OCI-LY7 (cell line): Measurements from ENCODE around the gene POLR2L. TPM values are rescaled to one million over a fixed set of nuclear protein-coding genes. Genes with fewer than 3 reads are reported as not detected.

Experiments used
- BruUV-seq: library from RNA; stranded (reverse); fragments of 400-500 nt; replicated peaks from 2 replicates; lab custom pipeline; 2021; lab: Mats Ljungman, UMichigan
- CTCF ChIA-PET: fragments of 300-600 bp; sonication (Branson Sonifier 250); formaldehyde crosslinking; loops from one replicate; lab custom pipeline; 2022; ENCODE audit warnings: antibody characterized with exemption; ENCODE audit not compliant: unreplicated experiment; lab: Charles Lee
- POLR2A ChIA-PET: fragments of 300-600 bp; sonication (Branson Sonifier 250); formaldehyde crosslinking; loops from one replicate; lab custom pipeline; 2022; ENCODE audit warnings: antibody characterized with exemption; lab: Charles Lee
- DNase-seq: peaks from one replicate; pipeline ENCODE4 v3.0.0-alpha.2; 2015; ENCODE audit warnings: low spot score
- H2AFZ ChIP-seq: fragments of 200-600 bp; sonication (generic), shearing (Covaris generic); 2 replicates; pipeline ENCODE4 v1.6.1; 2014; ENCODE audit warnings: mild to moderate bottlenecking, antibody characterized with exemption, low read length, moderate library complexity
- H3K27ac ChIP-seq: fragments of 200-600 bp; sonication (generic); 2 replicates; pipeline ENCODE4 v1.5.1; 2014; ENCODE audit warnings: mixed run types, low read depth, mild to moderate bottlenecking, moderate library complexity, low read length, inconsistent platforms; ENCODE audit not compliant: poor library complexity, severe bottlenecking
- H3K36me3 ChIP-seq: fragments of 200-600 bp; sonication (generic); 2 replicates; pipeline ENCODE4 v1.6.1; 2014; ENCODE audit warnings: mild to moderate bottlenecking, antibody characterized with exemption, low read length, moderate library complexity, mixed read lengths; ENCODE audit not compliant: insufficient read depth
- H3K4me1 ChIP-seq: fragments of 200-600 bp; sonication (generic); 2 replicates; pipeline ENCODE4 v1.5.1; 2014; ENCODE audit warnings: mild to moderate bottlenecking, low read length; ENCODE audit not compliant: insufficient read depth, poor library complexity, severe bottlenecking
- H3K4me2 ChIP-seq: fragments of 200-600 bp; sonication (generic); 2 replicates; pipeline ENCODE4 v1.6.1; 2014; ENCODE audit warnings: mild to moderate bottlenecking, low read length
- H3K4me3 ChIP-seq: fragments of 200-600 bp; sonication (generic); 2 replicates; pipeline ENCODE4 v1.5.1; 2014; ENCODE audit warnings: mild to moderate bottlenecking, low read depth, low read length; ENCODE audit not compliant: poor library complexity, severe bottlenecking
- H3K79me2 ChIP-seq: fragments of 200-600 bp; sonication (generic); 2 replicates; pipeline ENCODE4 v1.6.1; 2016; ENCODE audit warnings: low read depth, mild to moderate bottlenecking, low read length, moderate library complexity, mixed read lengths; ENCODE audit not compliant: insufficient read depth
- H3K9me2 ChIP-seq: fragments of 200-600 bp; sonication (generic); 2 replicates; pipeline ENCODE4 v1.6.1; 2016; ENCODE audit warnings: mild to moderate bottlenecking, low read length, mixed read lengths; ENCODE audit not compliant: insufficient read depth
- H3K9me3 ChIP-seq: fragments of 200-600 bp; sonication (generic); 2 replicates; pipeline ENCODE4 v1.6.1; 2014; ENCODE audit warnings: mild to moderate bottlenecking, mixed run types, low read length, mixed read lengths
- H4K20me1 ChIP-seq: fragments of 200-600 bp; sonication (generic); 2 replicates; pipeline ENCODE4 v1.6.1; 2014; ENCODE audit warnings: mild to moderate bottlenecking, antibody characterized with exemption, low read length, moderate library complexity, mixed read lengths; ENCODE audit not compliant: insufficient read depth
- EZH2phosphoT487 ChIP-seq: fragments of 200-600 bp; sonication (generic); IDR thresholded peaks from 2 replicates; pipeline ENCODE4 v1.6.1; 2018; ENCODE audit warnings: low read depth, borderline replicate concordance, mild to moderate bottlenecking, mixed run types, antibody characterized with exemption, low read length, moderate library complexity, mixed read lengths
- intact Hi-C: fragments of 100-400 bp; cut with micrococcal nuclease; formaldehyde crosslinking; loops from one replicate; pipeline ENCODE4 v1.10.0; 2022; ENCODE audit not compliant: unreplicated experiment
- total RNA-seq, 2 experiments: library from RNA; depleted of rRNA in 1 of 2; stranded (reverse); fragments of >200 nt in 1 of 2; shearing (Covaris generic) in 1 of 2; gene quantifications; 2 replicates each; pipeline ENCODE4 v1.2.3, GENCODE V29; 2014 to 2022
- TF ChIP-seq, protein P1 (sequence below): fragments of 200-600 bp; sonication (generic); conservative IDR thresholded peaks from 2 replicates; pipeline ENCODE4 v1.5.1; 2014; ENCODE audit warnings: mild to moderate bottlenecking, antibody characterized with exemption, low read length, moderate library complexity, mixed read lengths

POLR2L gene
- total RNA-seq, 2 experiments from 2014 or later, result 88.3 to 206 TPM

DNA sequence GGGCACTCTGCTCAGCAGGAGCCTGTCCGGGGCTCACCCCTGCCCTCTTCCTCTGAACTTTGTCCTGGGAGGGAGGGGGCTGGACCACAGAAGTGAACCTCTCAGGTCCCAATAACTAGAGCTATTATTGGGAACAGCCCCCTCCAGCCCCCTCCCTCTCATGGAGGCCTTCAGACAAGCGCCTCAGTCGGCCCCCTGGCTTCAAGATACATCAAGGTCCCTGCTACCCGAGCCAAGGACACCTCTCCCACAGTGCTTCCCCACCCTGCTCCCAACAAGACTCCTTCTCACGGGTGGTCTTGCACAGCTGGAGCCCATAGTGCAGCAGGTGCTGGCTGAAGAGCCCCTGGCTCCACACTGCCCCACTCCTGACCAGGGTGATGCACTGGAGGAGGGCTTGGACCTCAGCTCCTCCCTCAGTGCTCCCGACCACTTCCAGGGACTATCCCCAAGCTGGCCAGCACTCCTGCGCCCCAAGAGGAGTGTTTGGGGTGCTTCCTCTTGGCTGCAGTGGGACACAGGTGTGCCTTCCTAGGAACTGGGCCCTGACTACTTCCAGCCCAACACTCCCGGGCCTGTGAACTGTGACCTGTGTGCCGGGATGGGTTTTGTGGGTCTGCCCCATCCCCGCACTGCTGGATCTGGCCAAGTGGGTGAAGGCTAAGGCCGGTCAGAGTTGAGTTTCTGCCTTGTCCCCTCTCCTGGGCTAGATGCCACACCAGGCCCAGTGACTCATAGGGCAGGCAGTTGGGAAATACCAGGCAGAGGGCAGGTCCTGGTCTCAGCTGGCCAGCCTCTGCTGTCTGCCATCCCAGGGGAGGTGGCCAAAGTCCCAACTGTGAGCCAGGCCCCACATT, 21.4 kb downstream of the POLR2L start:
- no peak for DNase-seq
- Histone ChIP-seq H3K4me3 (peak overlapping the region; percentile 76), H3K9me2 (no peaks in the 10 kb centered on the region), H3K79me2 (no peaks in the 10 kb centered on the region), H4K20me1 (no peaks in the 10 kb centered on the region), H3K4me1 (peaks cover 17% of the 10 kb centered on the region), H3K27ac (no peak overlapping the region), H2AFZ (no peak overlapping the region), H3K9me3 (no peaks in the 10 kb centered on the region), H3K36me3 (peaks cover 6% of the 10 kb centered on the region; the same call in 1 of the 2 replicates), H3K4me2 (peak overlapping the region; percentile 97)
- POLR2A ChIA-PET, result no interaction called here
- BruUV-seq, result no TSS peak
- CTCF ChIA-PET, result no interaction called here
- TF ChIP-seq, protein P1, sequence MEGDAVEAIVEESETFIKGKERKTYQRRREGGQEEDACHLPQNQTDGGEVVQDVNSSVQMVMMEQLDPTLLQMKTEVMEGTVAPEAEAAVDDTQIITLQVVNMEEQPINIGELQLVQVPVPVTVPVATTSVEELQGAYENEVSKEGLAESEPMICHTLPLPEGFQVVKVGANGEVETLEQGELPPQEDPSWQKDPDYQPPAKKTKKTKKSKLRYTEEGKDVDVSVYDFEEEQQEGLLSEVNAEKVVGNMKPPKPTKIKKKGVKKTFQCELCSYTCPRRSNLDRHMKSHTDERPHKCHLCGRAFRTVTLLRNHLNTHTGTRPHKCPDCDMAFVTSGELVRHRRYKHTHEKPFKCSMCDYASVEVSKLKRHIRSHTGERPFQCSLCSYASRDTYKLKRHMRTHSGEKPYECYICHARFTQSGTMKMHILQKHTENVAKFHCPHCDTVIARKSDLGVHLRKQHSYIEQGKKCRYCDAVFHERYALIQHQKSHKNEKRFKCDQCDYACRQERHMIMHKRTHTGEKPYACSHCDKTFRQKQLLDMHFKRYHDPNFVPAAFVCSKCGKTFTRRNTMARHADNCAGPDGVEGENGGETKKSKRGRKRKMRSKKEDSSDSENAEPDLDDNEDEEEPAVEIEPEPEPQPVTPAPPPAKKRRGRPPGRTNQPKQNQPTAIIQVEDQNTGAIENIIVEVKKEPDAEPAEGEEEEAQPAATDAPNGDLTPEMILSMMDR, result no peak
- TF ChIP-seq EZH2phosphoT487, result no peak
- intact Hi-C loops, result no loop called here

DNA sequence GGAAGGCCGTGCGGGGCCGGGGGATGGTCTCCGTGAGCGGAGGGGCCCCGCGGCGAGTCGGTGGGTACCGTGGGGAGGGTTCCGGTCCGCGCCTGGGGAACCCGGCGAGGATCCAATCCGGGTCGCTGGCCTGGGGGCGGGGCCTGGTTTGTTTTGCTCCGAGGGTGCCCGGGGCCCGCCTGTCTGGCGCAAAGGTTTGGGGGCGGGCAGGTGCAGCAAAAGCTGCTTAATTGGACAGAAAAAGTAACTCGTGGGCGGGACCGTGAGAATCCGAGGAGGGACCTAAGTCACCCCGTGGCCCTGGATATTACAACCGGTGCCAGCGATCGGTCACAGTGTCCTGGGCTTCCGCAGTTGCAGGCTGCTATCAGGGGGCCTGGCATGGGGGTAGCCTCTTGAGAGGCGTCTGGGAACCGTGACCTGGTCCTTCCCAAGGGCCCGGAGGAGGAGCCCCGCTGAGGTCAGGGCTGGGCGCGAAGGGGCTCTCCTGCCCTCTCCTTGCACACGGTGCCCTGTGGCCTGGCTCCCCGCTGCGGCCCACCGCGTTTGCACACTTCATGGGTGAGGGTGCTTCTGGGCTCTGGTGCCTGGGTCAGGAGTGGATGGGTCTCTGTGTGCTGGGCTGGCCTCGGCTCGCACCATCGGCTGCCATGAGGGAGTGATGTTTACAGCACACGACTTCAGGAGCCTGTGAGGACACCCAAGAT, 22.2 kb downstream of the POLR2L start:
- Histone ChIP-seq H3K9me2 (no peaks in the 10 kb centered on the region), H3K4me2 (peak overlapping the region; percentile 97), H2AFZ (0 out of 2 replicates have a peak overlapping the region, but pooled peaks have one; percentile 14), H3K79me2 (no peaks in the 10 kb centered on the region), H4K20me1 (no peaks in the 10 kb centered on the region), H3K4me1 (peaks cover 17% of the 10 kb centered on the region), H3K36me3 (peaks cover 14% of the 10 kb centered on the region; the same call in 1 of the 2 replicates), H3K4me3 (peak overlapping the region; percentile 76), H3K27ac (peak overlapping the region; percentile 34), H3K9me3 (no peaks in the 10 kb centered on the region)
- CTCF ChIA-PET, result interaction anchor here (0.6 kb wide), 1 partner anchor 96 kb away, joined by 3 read pairs; no protein-coding TSS in a partner anchor
- no peak for TF ChIP-seq EZH2phosphoT487
- TF ChIP-seq, protein P1, result no peak
- peak; percentile 92 for DNase-seq
- no TSS peak for BruUV-seq
- intact Hi-C loops, result no loop called here
- POLR2A ChIA-PET, result interaction anchor here (1.1 to 1.8 kb wide), 4 partner anchors 8 to 11 kb away, joined by 3 to 11 read pairs (median 4); partner anchors contain the start of genes CRACR2B and RPLP2
